HG03139 (cell line): ENCODE results near the gene CHN1.

Experiments used
- ATAC-seq: cut with Tn5 transposase; IDR thresholded peaks from one replicate; pipeline ENCODE4 v1.9.1; 2021; ENCODE audit not compliant: unreplicated experiment

The CHN1 gene

DNA sequence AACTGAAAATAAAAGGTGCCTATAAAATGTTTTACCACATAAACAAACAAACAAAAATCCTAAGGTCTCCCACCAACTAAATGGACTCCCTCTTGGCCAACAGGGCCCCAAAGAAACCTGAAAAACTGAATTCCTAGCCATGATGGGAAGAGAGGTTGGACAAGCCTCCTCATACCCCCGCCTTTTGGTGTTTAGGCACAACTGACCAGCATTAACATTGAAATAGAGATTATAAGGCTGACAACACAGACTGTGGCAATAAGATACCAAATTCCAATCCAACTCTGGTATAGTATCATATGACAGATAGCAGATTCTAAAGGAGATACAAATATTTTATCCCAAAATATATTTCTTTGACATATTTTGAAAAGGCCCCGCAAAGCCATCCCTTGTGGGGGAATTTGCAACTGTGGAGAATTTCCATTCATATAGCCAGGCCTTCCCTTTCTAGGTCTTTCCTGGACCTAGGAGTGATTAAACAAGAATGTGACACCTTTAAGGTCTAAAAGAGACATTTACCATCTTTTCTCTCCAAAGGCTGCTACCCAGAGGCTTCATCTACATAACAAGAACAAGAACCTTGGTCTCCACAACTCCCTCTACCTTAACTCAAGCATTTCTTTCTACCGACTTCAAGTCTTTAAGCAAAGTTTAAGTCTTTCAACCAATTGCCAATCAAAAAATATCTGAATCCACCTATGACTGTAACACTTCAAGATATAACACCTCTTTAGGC lies 80.0 kb downstream of the CHN1 start:
- no peak for ATAC-seq

- no peak for ATAC-seq
Measured at GRCh38 chr2:174924061-174924693, 81.0 kb downstream of the CHN1 start.

- ATAC-seq, result no peak
Measured at GRCh38 chr2:174919947-174920595, 85.1 kb downstream of the CHN1 start.

DNA sequence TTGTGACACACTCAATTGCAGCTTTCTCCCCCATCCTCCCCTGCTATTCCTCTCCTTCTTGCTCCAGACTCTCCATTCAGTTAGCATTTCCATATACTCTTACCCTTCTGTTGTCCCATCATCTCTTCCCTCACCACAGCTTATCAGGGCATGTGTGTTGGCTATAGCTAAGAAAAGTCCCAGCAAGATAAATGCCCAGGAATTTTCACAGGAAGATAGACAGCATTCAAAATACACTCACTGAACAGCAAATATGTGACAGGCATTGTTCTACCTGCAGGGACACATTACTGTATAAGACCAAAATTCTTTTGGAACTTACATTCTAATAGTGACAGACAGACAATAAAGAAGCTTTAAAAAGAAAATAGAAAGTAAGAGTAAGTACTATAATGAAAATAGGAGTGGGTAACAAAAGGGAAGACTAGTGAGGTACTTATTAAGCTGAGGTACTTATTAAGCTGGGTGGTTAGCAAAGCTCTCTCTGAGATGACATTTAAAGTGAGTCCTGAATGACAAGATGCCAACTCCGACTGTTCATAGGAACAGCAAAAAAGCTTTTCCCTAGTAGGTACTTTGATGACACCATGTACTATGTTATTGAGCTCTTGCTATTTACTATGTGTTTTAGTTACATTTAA lies 86.2 kb downstream of the CHN1 start:
- no peak for ATAC-seq

DNA sequence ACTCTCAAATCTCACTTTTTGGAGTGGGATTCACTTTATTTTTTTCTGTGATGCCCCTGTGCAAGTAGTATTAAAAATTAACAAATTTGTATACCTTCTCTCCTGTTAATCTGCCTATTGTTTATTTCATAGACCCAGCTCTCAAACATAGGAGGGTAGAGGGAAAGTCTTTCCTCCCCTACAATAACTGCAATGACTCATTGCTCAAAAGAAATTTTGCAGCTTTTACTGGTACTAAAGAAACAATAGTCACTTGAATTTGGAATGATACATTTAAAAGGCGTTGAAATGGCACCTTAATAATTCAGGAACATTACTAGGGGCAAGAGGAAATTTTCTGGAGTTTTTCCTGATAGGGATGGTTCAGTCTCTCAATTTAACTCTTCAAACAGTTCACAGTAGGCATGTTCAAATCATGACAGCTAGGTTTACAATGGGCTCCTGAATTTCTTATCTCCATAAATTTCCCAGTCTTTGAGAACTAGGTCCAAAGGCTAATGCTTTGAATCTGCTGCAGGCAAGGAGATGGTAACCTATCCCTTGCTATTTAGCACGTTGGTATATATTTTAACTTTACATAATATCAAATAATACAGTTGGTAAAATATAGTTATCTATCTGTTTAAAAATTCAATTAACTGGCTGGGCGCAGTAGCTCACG lies 88.8 kb downstream of the CHN1 start:
- no peak for ATAC-seq

DNA sequence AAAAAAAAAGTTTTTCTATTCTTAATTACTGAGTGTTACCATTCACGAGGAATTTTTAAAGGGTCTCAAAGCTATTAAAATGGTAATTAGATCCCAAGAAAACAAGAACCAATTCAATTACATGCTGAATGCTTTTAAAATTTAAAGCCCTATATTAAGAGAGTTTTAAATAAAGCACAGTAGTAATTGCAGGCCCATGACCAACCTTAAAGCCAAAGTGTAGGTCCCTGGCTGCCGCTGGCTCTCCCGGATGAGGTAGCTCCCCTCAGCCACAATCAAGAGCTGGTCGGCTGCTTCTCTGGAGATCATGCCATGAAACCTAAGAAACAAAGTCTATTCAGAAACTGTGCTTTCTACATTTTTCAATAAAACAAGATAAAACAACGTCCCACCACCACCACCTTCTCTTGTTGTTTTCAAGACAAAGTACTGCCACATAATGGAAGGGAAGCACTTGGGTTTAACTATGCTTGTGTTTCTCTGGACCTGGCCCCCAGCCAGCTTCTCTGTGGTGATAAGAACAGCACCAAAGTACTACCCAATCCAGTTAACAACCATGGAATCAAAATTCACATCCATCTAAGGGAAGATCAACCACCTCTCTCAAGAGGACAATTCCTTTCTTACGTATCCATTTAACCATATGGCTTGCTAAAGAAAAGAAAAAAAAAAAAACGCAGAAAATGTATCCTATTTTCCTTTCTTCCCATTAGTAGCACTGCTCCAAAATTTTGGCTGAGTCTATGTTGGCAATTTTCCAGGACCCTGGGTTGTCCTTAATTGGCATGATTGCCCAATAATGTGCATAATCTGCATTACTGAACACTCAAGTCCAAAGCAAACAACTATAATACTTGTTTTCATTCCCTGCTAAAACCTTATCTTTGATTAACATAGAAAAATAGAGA lies 90.1 kb downstream of the CHN1 start:
- no peak for ATAC-seq

GRCh38 chr2:174908284-174908683 lies 96.9 kb downstream of the CHN1 start:
- ATAC-seq, result no peak

GRCh38 chr2:174903264-174903556 lies 102.0 kb downstream of the CHN1 start:
- ATAC-seq, result no peak

- ATAC-seq, result no peak
Measured at GRCh38 chr2:174902506-174903263, 102.5 kb downstream of the CHN1 start.

DNA sequence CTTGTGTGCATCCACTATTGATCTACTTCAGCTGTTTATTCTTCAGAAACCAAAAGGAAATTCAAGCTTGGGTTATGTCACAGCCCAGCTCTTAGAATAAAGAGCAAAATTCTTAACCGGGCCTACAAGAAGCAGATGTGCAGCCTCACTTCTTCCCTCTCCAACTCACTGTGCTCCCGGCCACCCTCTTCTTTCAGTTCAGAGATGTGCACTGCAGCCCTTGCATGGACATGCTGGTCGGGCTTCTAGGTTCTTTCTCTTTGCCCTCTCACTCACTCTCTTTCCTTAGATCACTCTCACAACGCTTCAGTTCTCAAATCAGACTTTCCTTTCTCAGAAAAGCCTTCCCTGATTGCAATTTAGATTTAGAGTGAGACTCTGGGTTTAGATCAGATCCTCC lies 104.1 kb downstream of the CHN1 start:
- no peak for ATAC-seq

GRCh38 chr2:174897286-174897685 lies 107.9 kb downstream of the CHN1 start:
- ATAC-seq, result no peak

GRCh38 chr2:174893018-174893417 lies 112.2 kb downstream of the CHN1 start:
- no peak for ATAC-seq

DNA sequence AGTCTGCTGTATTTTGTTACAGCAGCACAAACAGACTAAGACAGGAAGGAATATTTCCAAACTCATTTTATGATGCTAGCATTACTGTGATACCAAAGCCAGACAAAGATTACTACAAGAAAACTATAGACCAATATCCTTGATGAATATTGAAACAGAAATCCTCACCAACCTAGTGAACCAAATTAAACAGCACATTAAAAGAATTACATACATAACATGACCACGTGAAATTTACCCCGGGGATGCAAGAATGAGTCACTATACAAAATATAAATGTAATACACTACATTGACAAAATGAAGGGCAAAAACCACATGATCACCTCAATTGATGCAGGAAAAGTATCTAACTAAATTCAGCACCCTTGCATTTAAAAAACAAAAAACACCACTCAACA lies 112.6 kb downstream of the CHN1 start:
- ATAC-seq, result no peak

DNA sequence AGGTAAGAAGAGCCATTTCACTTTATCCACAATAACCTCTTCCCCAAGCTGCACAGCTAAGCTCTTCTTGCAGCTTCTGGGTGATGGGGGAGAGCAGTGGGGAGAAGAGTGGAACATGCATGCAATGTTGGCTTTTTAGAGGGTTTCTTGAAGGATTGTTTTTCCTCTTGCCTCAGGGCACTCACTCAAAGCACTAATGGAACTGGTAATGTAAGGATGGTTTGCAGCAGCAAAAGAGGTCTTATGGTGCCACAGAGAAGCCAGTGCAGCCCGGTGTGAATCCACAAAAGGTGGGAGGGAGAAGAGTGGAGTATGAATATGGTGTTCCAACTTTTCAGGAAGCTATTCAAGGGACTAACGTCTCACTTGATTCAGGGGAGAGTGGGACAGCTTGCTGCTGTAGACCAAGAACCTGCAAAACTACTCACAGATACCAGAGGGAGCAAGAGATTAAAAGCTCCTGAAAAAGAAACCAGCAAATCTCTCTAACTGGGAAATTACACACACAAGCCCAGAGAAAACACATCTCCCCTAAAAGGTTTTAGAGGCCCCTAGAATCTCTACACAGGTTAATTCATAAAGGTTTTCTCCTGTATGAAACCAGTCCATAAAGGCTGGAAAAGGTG lies 116.4 kb downstream of the CHN1 start:
- no peak for ATAC-seq

GRCh38 chr2:174888146-174888545 lies 117.0 kb downstream of the CHN1 start:
- ATAC-seq, result no peak

GRCh38 chr2:174882416-174882815 lies 122.8 kb downstream of the CHN1 start:
- ATAC-seq, result no peak

DNA sequence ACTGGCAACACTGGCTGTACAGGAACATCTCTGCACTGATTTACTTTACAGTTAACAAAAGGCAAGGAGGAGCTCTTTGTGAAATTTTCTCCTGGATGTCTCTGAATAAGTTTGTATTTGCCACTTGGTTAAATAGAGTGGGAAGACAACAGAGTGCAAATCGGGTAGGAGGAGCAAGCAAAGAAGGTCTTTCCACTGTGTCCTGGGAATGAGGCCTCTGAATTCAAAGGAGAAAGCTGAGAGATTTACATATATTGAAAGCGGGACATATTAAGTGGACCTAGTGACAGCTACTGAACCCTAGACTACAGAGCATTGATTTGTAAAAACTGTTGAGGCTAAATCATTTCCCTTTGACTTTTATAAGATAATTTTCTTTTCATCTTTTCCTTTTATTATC lies 123.5 kb downstream of the CHN1 start:
- ATAC-seq, result no peak

- no peak for ATAC-seq
Measured at GRCh38 chr2:174878537-174879147, 126.5 kb downstream of the CHN1 start.

DNA sequence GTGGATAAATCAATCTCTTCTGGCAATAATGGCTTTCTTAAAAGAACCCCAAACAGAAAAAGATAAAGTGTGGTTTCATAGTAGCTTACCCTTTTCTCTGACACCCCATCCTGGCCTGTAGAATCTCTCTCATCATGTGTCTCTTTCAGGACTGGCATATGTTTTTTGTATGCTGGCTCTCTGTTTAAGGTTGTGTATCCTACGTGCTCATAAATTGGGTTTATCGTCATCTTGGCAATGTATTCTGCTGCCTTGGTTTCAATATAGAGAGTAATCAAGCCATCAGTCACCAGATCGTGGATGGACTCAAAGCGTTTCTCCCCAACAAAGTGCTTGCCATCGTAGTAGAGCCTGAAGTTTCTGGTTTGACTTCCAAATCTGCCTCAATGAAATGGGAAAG lies 127.4 kb downstream of the CHN1 start:
- no peak for ATAC-seq
